Esophagus muscularis mucosa (tissue), 3 donors: ENCODE measurements around the gene PSAT1.

Source experiments
- POLR2A ChIP-seq: fragments of 450-650 bp; IDR thresholded peaks from one replicate; pipeline ENCODE4 v1.6.1; 2017; ENCODE audit warnings: antibody characterized with exemption, moderate library complexity, mild to moderate bottlenecking, low read depth
- TF ChIP-seq, protein P1 (sequence below), 3 experiments: fragments of 200-600 bp in 2 of 3; fragments of 450-650 bp in 1 of 3; sonication (generic) in 2 of 3; IDR thresholded peaks; one replicate each; pipeline ENCODE4 v1.5.1; 2017 to 2019; ENCODE audit warnings: antibody characterized with exemption in 3 of 3, mild to moderate bottlenecking in 2 of 3, moderate library complexity in 1 of 3

DNA sequence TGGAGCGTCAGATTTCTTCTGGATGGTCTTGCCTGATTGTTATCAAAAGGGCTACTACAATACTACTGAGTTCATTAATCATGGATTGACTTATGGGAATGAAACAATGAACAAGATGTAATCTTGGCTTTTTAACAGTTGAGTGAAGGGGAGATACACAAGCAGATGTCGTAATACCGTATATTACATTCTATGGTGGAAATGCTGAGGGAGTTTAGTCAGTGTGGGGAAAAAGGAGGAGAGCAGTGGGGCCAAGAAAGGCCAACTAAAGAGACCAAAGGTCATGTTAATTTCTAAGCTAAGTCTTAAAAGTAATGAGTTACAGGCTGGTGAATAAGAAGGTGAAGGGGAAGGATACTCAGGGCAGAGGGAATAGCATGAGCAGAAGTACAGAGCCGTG is 29.0 kb upstream of the PSAT1 start:
- TF ChIP-seq, protein P1, sequence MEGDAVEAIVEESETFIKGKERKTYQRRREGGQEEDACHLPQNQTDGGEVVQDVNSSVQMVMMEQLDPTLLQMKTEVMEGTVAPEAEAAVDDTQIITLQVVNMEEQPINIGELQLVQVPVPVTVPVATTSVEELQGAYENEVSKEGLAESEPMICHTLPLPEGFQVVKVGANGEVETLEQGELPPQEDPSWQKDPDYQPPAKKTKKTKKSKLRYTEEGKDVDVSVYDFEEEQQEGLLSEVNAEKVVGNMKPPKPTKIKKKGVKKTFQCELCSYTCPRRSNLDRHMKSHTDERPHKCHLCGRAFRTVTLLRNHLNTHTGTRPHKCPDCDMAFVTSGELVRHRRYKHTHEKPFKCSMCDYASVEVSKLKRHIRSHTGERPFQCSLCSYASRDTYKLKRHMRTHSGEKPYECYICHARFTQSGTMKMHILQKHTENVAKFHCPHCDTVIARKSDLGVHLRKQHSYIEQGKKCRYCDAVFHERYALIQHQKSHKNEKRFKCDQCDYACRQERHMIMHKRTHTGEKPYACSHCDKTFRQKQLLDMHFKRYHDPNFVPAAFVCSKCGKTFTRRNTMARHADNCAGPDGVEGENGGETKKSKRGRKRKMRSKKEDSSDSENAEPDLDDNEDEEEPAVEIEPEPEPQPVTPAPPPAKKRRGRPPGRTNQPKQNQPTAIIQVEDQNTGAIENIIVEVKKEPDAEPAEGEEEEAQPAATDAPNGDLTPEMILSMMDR (IDR thresholded peaks at IDR 0.05) = no peak
- TF ChIP-seq POLR2A = no peak
